ENCODE data around the gene GATA2.

Gene GATA2

DNA sequence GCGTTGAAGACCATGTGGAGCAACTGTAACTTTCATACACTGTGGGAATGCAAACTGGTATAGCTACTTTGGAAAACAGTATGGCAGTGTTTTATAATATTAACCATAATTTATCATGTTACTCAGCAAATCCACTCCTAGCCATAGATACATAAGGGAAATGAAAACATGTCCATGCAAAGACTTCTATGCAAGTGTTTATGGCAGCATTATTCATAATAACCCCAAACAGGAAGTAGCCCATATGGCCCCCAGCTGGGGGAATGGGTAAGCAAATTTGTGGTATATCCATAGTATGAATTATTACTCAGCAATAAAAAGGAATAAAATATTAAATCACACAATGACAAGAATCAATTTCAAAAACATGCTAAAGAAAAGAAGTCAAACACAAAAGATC is 23.0 kb upstream of the GATA2 start:
- TF ChIP-seq, protein P1, sequence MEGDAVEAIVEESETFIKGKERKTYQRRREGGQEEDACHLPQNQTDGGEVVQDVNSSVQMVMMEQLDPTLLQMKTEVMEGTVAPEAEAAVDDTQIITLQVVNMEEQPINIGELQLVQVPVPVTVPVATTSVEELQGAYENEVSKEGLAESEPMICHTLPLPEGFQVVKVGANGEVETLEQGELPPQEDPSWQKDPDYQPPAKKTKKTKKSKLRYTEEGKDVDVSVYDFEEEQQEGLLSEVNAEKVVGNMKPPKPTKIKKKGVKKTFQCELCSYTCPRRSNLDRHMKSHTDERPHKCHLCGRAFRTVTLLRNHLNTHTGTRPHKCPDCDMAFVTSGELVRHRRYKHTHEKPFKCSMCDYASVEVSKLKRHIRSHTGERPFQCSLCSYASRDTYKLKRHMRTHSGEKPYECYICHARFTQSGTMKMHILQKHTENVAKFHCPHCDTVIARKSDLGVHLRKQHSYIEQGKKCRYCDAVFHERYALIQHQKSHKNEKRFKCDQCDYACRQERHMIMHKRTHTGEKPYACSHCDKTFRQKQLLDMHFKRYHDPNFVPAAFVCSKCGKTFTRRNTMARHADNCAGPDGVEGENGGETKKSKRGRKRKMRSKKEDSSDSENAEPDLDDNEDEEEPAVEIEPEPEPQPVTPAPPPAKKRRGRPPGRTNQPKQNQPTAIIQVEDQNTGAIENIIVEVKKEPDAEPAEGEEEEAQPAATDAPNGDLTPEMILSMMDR (IDR thresholded peaks at IDR 0.05; ENCODE audit: insufficient read depth, low read length, poor library complexity, severe bottlenecking) = no peak
- no peak for DNase-seq (ENCODE audit: extremely low read depth, insufficient read length)
- no peaks in the 10 kb centered on the region for H3K36me3 ChIP-seq (ENCODE audit: control insufficient read depth, insufficient read depth, low read length)
- H3K27me3 ChIP-seq (replicated peaks; ENCODE audit: control insufficient read depth, insufficient read depth, low read length) = no peaks in the 10 kb centered on the region; the same call in 1 of the 2 replicates
- H3K4me3 ChIP-seq (replicated peaks; ENCODE audit: low read depth, low read length) = no peak overlapping the region

DNA sequence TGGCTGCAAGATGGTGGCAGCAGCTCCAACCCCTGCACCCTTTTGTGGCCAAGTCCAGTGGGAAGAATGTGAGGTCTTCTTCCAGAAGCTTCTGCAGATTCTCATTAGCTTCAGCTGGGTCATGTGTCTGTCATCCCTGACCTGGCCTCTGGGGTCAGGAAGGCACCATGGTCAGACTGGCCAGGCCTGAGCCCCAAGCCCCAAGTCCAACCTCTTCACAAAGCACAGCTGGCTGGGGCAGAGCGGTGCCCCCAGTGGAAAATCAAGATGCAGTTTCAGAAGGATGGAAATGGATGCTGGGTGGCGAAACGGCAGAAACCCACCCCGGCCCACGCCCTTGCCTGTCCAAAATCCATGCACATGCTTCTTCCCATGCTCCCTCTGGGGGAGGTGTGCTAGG is 15.9 kb upstream of the GATA2 start:
- TF ChIP-seq, protein P1 (IDR thresholded peaks at IDR 0.05; ENCODE audit: insufficient read depth, low read length, poor library complexity, severe bottlenecking) = no peak
- Histone ChIP-seq H3K27me3 (replicated peaks; ENCODE audit: control insufficient read depth, insufficient read depth, low read length) (peaks cover 1% of the 10 kb centered on the region; the same call in 1 of the 2 replicates), H3K36me3 (ENCODE audit: control insufficient read depth, insufficient read depth, low read length) (no peaks in the 10 kb centered on the region), H3K4me3 (replicated peaks; ENCODE audit: low read depth, low read length) (no peak overlapping the region)
- no peak for DNase-seq (ENCODE audit: extremely low read depth, insufficient read length)

DNA sequence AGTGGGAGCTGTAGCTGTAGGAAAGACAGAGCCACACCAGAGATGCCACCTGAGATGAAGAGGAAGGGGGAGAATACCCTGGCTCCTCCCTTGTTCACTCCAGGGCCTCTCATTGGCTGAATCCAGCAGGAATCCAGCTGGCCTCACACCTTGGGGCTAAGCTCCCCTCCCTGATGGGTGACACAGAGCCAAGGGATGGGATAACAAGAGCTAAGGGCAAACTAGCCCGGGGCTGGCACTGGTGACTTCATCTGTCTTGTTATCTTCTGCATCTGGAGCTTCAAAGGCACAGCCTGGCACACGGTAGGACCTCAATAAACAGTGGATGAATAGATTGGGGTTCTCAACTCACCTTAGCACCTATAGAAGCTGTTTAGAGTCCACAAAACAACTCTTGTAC is 13.8 kb upstream of the GATA2 start:
- no peak overlapping the region for H3K4me3 ChIP-seq (replicated peaks; ENCODE audit: low read depth, low read length)
- H3K36me3 ChIP-seq (ENCODE audit: control insufficient read depth, insufficient read depth, low read length) = no peaks in the 10 kb centered on the region
- no peak for DNase-seq (ENCODE audit: extremely low read depth, insufficient read length)
- peaks cover 1% of the 10 kb centered on the region; the same call in 1 of the 2 replicates for H3K27me3 ChIP-seq (replicated peaks; ENCODE audit: control insufficient read depth, insufficient read depth, low read length)
- TF ChIP-seq, protein P1 (IDR thresholded peaks at IDR 0.05; ENCODE audit: insufficient read depth, low read length, poor library complexity, severe bottlenecking) = no peak

DNA sequence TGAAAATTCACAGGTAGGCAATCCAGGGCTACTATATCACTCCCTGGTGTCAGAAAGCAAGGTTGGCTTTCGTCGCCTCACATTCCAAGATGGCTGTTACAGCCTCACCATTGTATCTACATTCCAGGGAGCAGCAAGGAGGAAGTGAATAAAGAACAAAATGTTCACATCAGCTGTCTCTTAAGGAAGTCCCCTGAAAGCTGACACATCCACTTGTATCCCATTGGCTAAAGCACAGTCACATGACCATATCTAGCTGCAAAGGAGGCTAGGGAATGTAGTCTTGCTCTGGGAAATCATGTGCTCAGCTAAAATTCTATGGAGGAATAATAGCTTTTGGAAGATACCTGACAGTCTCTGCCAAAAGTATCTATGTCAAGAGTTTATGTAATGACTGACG is 12.8 kb upstream of the GATA2 start:
- Histone ChIP-seq H3K27me3 (replicated peaks; ENCODE audit: control insufficient read depth, insufficient read depth, low read length) (peaks cover 1% of the 10 kb centered on the region; the same call in 1 of the 2 replicates), H3K36me3 (ENCODE audit: control insufficient read depth, insufficient read depth, low read length) (no peaks in the 10 kb centered on the region), H3K4me3 (replicated peaks; ENCODE audit: low read depth, low read length) (no peak overlapping the region)
- DNase-seq (ENCODE audit: extremely low read depth, insufficient read length) = no peak
- TF ChIP-seq, protein P1 (IDR thresholded peaks at IDR 0.05; ENCODE audit: insufficient read depth, low read length, poor library complexity, severe bottlenecking) = no peak

DNA sequence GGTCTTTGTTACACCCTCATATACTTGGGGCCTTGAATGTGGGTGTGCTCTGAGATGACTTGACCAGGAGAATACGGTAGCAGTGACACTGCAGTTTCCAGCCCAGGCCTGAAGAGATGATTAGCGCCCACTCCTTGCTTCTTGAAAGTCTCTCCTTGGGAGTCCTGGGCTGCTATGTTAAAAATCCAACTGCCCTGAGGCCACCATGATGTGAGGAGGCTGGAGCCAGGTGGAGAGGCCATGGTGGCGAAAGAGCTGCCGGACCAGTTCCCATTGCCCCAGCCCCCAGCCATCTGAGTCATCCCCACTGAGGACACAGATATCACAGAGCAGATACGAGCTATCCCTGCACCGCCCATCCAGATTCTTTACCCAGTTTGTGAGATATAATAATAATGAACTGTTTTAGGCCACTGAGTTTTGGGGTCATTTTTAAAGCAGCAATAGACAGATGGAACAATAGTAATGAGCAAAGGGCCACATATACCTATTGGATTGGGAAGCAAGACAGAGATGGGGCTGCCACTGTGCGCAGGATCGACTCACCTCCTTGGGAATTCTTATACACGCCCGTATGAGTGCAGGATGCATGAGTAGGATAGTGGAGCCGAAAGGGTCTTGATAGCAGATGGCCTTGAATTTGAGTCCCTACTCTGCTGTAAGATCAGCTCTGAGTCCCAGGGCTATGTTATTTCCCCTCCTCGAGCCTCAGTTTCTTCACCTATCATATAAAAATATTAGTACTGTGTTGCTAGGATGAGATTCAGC is 12.1 kb upstream of the GATA2 start:
- DNase-seq (ENCODE audit: extremely low read depth, insufficient read length) = no peak
- TF ChIP-seq, protein P1 (IDR thresholded peaks at IDR 0.05; ENCODE audit: insufficient read depth, low read length, poor library complexity, severe bottlenecking) = no peak
- H3K4me3 ChIP-seq (replicated peaks; ENCODE audit: low read depth, low read length) = no peak overlapping the region
- H3K36me3 ChIP-seq (ENCODE audit: control insufficient read depth, insufficient read depth, low read length) = no peaks in the 10 kb centered on the region
- H3K27me3 ChIP-seq (replicated peaks; ENCODE audit: control insufficient read depth, insufficient read depth, low read length) = peaks cover 1% of the 10 kb centered on the region; the same call in 1 of the 2 replicates

All from GM06990 (cell line).